IMR-90 (cell line): Measurements from ENCODE around the gene OGFR. TPM values are rescaled to one million over a fixed set of nuclear protein-coding genes. Genes with fewer than 3 reads are reported as not detected.

Experiments used
- ATAC-seq: fragments of 200-7000 bp; cut with Tn5 transposase; 2 replicates; pipeline ENCODE4 v1.9.1; 2020; ENCODE audit warnings: low read depth, mild to moderate bottlenecking, moderate library complexity
- BruUV-seq: library from RNA; stranded (reverse); fragments of 400-500 nt; replicated peaks from 2 replicates; lab custom pipeline; 2021; lab: Mats Ljungman, UMichigan
- CTCF ChIA-PET: fragments of 300-600 bp; formaldehyde crosslinking; extraction: SDS; loops from one replicate; lab custom pipeline; 2021; ENCODE audit warnings: antibody characterized with exemption; lab: Yijun Ruan, JAX
- POLR2A ChIA-PET: fragments of 300-600 bp; sonication (Branson Sonifier 250); formaldehyde crosslinking; loops from one replicate; lab custom pipeline; 2022; ENCODE audit warnings: antibody characterized with exemption; ENCODE audit not compliant: unreplicated experiment; lab: Charles Lee
- DNase-seq: peaks from one replicate; pipeline ENCODE4 v3.0.0; 2013
- H2AFZ ChIP-seq: replicated peaks from 2 replicates; pipeline ENCODE3; 2013; ENCODE audit warnings: low read length, mild to moderate bottlenecking; ENCODE audit not compliant: poor library complexity
- H2AK5ac ChIP-seq: 2 replicates; pipeline ENCODE4 v1.6.1; 2013; ENCODE audit warnings: low read depth, low read length, inconsistent platforms
- H2AK9ac ChIP-seq: replicated peaks from 2 replicates; pipeline ENCODE3; 2013; ENCODE audit warnings: mild to moderate bottlenecking, low read depth, low read length, moderate library complexity; ENCODE audit not compliant: poor library complexity
- H2BK120ac ChIP-seq: 2 replicates; pipeline ENCODE4 v1.6.1; 2013; ENCODE audit warnings: low read depth, low read length, inconsistent platforms
- H2BK15ac ChIP-seq: 3 replicates; pipeline ENCODE4 v1.6.1; 2013; ENCODE audit warnings: low read depth, low read length, inconsistent platforms
- H2BK20ac ChIP-seq: 2 replicates; pipeline ENCODE4 v1.6.1; 2013; ENCODE audit warnings: low read depth, mild to moderate bottlenecking, inconsistent platforms, low read length, moderate library complexity
- H2BK5ac ChIP-seq: 2 replicates; pipeline ENCODE4 v1.6.1; 2013; ENCODE audit warnings: mild to moderate bottlenecking, low read depth, low read length, inconsistent platforms; ENCODE audit not compliant: poor library complexity, severe bottlenecking
- H3K14ac ChIP-seq: replicated peaks from 2 replicates; pipeline ENCODE4 v1.6.1; 2013; ENCODE audit warnings: low read depth, low read length, inconsistent platforms
- H3K18ac ChIP-seq: 2 replicates; pipeline ENCODE4 v1.6.1; 2013; ENCODE audit warnings: low read depth, low read length, control low read depth
- H3K23ac ChIP-seq: 2 replicates; pipeline ENCODE4 v1.6.1; 2013; ENCODE audit warnings: low read depth, low read length, inconsistent platforms
- H3K27ac ChIP-seq: 2 replicates; pipeline ENCODE4 v1.5.1; 2013; ENCODE audit warnings: mild to moderate bottlenecking, control low read depth, low read length; ENCODE audit not compliant: insufficient read depth
- H3K27me3 ChIP-seq: 2 replicates; pipeline ENCODE4 v1.6.1; 2013; ENCODE audit warnings: low read length; ENCODE audit not compliant: control insufficient read depth, insufficient read depth
- H3K36me3 ChIP-seq: 2 replicates; pipeline ENCODE4 v1.6.1; 2013; ENCODE audit warnings: low read length, mixed read lengths; ENCODE audit not compliant: control insufficient read depth, insufficient read depth
- H3K4ac ChIP-seq: 2 replicates; pipeline ENCODE4 v1.6.1; 2013; ENCODE audit warnings: low read depth, low read length, inconsistent platforms
- H3K4me1 ChIP-seq: 2 replicates; pipeline ENCODE4 v1.6.1; 2013; ENCODE audit warnings: low read length, mixed read lengths; ENCODE audit not compliant: control insufficient read depth, insufficient read depth
- H3K4me2 ChIP-seq: 2 replicates; pipeline ENCODE4 v1.6.1; 2013; ENCODE audit warnings: low read depth, mild to moderate bottlenecking, control low read depth, low read length, moderate library complexity
- H3K4me3 ChIP-seq: 2 replicates; pipeline ENCODE4 v1.5.1; 2013; ENCODE audit warnings: low read depth, mild to moderate bottlenecking, control low read depth, low read length, moderate library complexity; ENCODE audit not compliant: insufficient read depth
- H3K56ac ChIP-seq: 2 replicates; pipeline ENCODE4 v1.6.1; 2013; ENCODE audit warnings: low read length, inconsistent platforms; ENCODE audit not compliant: insufficient read depth; ENCODE audit errors: extremely low read depth
- H3K79me1 ChIP-seq, 2 experiments: 2 replicates each; pipeline ENCODE4 v1.6.1; 2013; ENCODE audit warnings: low read length in 2 of 2, inconsistent platforms in 1 of 2, low read depth in 1 of 2
- H3K9ac ChIP-seq: 2 replicates; pipeline ENCODE4 v1.6.1; 2013; ENCODE audit warnings: low read depth, low read length, control low read depth
- H3K9me1 ChIP-seq: 2 replicates; pipeline ENCODE4 v1.6.1; 2013; ENCODE audit warnings: low read length, inconsistent platforms; ENCODE audit not compliant: insufficient read depth
- H3K9me3 ChIP-seq: 2 replicates; pipeline ENCODE4 v1.6.1; 2013; ENCODE audit warnings: low read length; ENCODE audit not compliant: control insufficient read depth, insufficient read depth
- H4K20me1 ChIP-seq: 2 replicates; pipeline ENCODE4 v1.6.1; 2013; ENCODE audit warnings: low read length, inconsistent platforms; ENCODE audit not compliant: insufficient read depth
- H4K5ac ChIP-seq: 2 replicates; pipeline ENCODE4 v1.6.1; 2013; ENCODE audit warnings: mild to moderate bottlenecking, low read depth, low read length, control low read depth
- H4K8ac ChIP-seq, 2 experiments: 2 replicates each; pipeline ENCODE4 v1.6.1; 2013; ENCODE audit warnings: low read depth in 2 of 2, low read length in 2 of 2, control low read depth in 1 of 2, inconsistent platforms in 1 of 2
- H4K91ac ChIP-seq: 2 replicates; pipeline ENCODE4 v1.6.1; 2013; ENCODE audit warnings: low read depth, low read length, inconsistent platforms; ENCODE audit not compliant: insufficient read depth
- CEBPB ChIP-seq: IDR thresholded peaks from 2 replicates; pipeline ENCODE4 v1.6.1; 2012; ENCODE audit warnings: low read depth, low read length, improper control_type of control experiment
- CHD1 ChIP-seq: IDR thresholded peaks from 2 replicates; pipeline ENCODE4 v1.6.1; 2012; ENCODE audit warnings: low read depth, low read length, improper control_type of control experiment
- FOS ChIP-seq: fragments of 150-350 bp; IDR thresholded peaks from 2 replicates; pipeline ENCODE4 v1.6.1; 2016; ENCODE audit warnings: low read depth, low read length
- MAFK ChIP-seq: IDR thresholded peaks from 2 replicates; pipeline ENCODE4 v1.6.1; 2012; ENCODE audit warnings: low read depth, low read length, improper control_type of control experiment
- MAZ ChIP-seq: IDR thresholded peaks from 2 replicates; pipeline ENCODE4 v1.6.1; 2012; ENCODE audit warnings: low read depth, mild to moderate bottlenecking, low read length, improper control_type of control experiment, moderate library complexity, borderline replicate concordance
- MXI1 ChIP-seq: IDR thresholded peaks from 2 replicates; pipeline ENCODE4 v1.6.1; 2012; ENCODE audit warnings: low read depth, mild to moderate bottlenecking, low read length, moderate library complexity, borderline replicate concordance
- NFE2L2 ChIP-seq: fragments of 150-350 bp; IDR thresholded peaks from 2 replicates; pipeline ENCODE4 v1.6.1; 2016; ENCODE audit warnings: low read depth, mild to moderate bottlenecking, low read length
- POLR2A ChIP-seq: IDR thresholded peaks from 2 replicates; pipeline ENCODE4 v1.6.1; 2012; ENCODE audit warnings: mild to moderate bottlenecking, low read depth, low read length
- RAD21 ChIP-seq: IDR thresholded peaks from 2 replicates; pipeline ENCODE4 v1.6.1; 2012; ENCODE audit warnings: low read length, improper control_type of control experiment
- RFX5 ChIP-seq: IDR thresholded peaks from 2 replicates; pipeline ENCODE4 v1.8.0; 2012; ENCODE audit warnings: low read depth, mild to moderate bottlenecking, low read length, moderate library complexity
- WGBS, 2 experiments: methylation state at CpG; one replicate each; pipeline versions ENCODE4 v1.1.5 to v1.1.7; 2013; ENCODE audit warnings: missing lambda C conversion rate in 2 of 2; ENCODE audit not compliant: insufficient read length in 1 of 2; ENCODE audit errors: extremely low coverage in 2 of 2; 5-methylcytosine and 5-hydroxymethylcytosine counted together
- dilution Hi-C: fragments of 300-500 bp; cut with HindIII; formaldehyde crosslinking; loops from one replicate; pipeline ENCODE4 v1.14.3; 2018; ENCODE audit warnings: low sequenced_read_pairs; ENCODE audit not compliant: unreplicated experiment
- in situ Hi-C: fragments of 300-500 bp; cut with MboI; formaldehyde crosslinking; loops from 3 replicates; pipeline ENCODE4 v1.14.3; 2019; ENCODE audit warnings: low sequenced_read_pairs, inconsistent platforms, mixed read lengths
- intact Hi-C: fragments of 100-400 bp; cut with micrococcal nuclease; formaldehyde crosslinking; loops from 2 replicates; pipeline ENCODE4 v1.10.0; 2022
- polyA plus RNA-seq, 3 experiments: library from polyadenylated mRNA; depleted of rRNA; stranded (reverse); fragments of >200 nt; gene quantifications; 2 replicates each; pipeline ENCODE4 v1.2.3, GENCODE V29; 2012; ENCODE audit warnings: low replicate concordance in 1 of 3
- total RNA-seq: library from RNA; depleted of rRNA; stranded (reverse); fragments of >200 nt; gene quantifications from 2 replicates; pipeline ENCODE4 v1.2.3, GENCODE V29; 2012
- TF ChIP-seq, protein P1 (sequence below): fragments of 150-350 bp; IDR thresholded peaks from 2 replicates; pipeline ENCODE4 v1.6.1; 2017; ENCODE audit warnings: mild to moderate bottlenecking, antibody characterized with exemption, low read length, low read depth
- TF ChIP-seq, protein P2 (sequence below): fragments of 150-350 bp; IDR thresholded peaks from 2 replicates; pipeline ENCODE4 v1.6.1; 2016; ENCODE audit warnings: low read depth, mild to moderate bottlenecking, low read length, moderate library complexity, borderline replicate concordance
- TF ChIP-seq, protein P3 (sequence below): conservative IDR thresholded peaks from 2 replicates; pipeline ENCODE4 v1.5.1; 2012; ENCODE audit warnings: mild to moderate bottlenecking, low read depth, low read length, improper control_type of control experiment

The OGFR gene
- total and polyA plus RNA-seq, 2 of the 4 experiments (the other 2 are of a cell fraction) = 22.4 to 30.1 TPM

DNA sequence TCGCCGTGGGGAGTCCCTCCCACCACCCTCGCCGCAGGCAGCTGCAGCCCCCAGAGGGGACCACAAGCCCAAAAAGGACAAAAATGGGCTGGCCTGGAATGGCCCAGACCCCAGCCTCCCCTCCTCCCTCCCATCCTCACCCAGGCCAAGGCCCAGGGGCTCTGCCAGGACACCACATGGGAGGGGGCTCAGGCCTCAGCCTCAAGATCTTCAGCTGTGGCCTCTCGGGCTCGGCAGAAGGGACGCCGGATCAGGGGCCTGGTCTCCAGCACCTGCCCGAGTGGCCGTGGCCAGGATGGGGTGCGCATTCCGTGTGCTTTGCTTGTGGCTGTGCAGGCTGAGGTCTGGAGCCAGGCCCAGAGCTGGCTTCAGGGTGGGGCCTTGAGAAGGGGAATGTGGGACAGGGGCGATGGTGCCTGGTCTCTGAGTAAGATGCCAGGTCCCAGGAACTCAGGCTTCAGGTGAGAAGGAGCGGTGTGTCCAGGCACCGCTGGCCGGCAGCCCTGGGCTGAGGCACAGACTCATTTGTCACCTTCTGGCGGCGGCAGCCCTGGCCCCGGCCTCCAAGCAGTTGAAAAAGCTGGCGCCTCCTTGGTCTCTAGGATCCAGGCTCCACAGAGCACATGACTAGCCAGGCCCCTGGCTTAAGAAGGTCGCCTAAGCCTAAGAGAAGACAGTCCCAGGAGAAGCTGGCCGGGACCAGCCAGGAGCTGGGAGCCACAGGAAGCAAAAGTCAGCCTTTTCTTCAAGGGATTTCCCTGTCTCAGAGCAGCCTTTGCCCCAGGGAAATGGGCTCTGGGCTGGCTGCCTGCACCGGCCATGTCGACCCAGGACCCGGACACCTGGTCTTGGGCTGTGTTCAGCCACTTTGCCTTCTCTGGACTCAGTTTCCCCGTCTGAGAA, 43.5 kb upstream of the OGFR start (continued):
- TF ChIP-seq, protein P1, sequence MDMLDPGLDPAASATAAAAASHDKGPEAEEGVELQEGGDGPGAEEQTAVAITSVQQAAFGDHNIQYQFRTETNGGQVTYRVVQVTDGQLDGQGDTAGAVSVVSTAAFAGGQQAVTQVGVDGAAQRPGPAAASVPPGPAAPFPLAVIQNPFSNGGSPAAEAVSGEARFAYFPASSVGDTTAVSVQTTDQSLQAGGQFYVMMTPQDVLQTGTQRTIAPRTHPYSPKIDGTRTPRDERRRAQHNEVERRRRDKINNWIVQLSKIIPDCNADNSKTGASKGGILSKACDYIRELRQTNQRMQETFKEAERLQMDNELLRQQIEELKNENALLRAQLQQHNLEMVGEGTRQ = no peak
- TF ChIP-seq NFE2L2 = no peak

DNA sequence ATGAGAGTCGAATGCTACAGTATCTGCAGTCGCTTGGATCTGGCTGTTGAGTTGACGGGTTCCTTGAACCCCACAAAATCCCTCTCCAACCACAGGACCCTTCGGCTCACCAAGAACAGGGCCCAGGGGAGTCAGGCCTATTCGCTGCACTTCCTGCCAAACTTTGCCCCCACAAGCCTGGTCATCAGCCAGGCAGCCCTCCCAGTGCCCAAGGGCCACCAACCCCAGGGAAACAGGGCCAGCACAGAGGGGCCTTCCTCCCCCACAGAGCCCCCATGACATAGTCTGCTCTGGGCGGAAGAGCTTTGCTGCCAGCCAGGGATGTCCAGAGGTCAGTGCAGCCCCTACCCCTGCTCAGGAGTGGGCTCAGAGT, 42.9 kb upstream of the OGFR start:
- Histone ChIP-seq H4K5ac (no peak overlapping the region), H4K20me1 (no peaks in the 10 kb centered on the region), H3K56ac (no peak overlapping the region), H3K36me3 (no peaks in the 10 kb centered on the region), H2AK5ac (no peak overlapping the region), H2BK120ac (no peak overlapping the region), H2BK5ac (no peak overlapping the region), H3K27me3 (peaks cover 9% of the 10 kb centered on the region; the same call in 1 of the 2 replicates), H3K4me3 (no peak overlapping the region), H3K9me1 (no peaks in the 10 kb centered on the region), H3K4me1 (peaks cover 2% of the 10 kb centered on the region; the same call in 1 of the 2 replicates), H3K14ac (no peak overlapping the region), H3K4me2 (no peak overlapping the region), H3K4ac (no peak overlapping the region), H4K91ac (no peak overlapping the region), H4K8ac (no peak overlapping the region), H3K9me3 (peaks cover 2% of the 10 kb centered on the region; the same call in 1 of the 2 replicates), H2BK15ac (no peak overlapping the region), H3K27ac (no peak overlapping the region), H3K23ac (no peak overlapping the region), H2BK20ac (no peak overlapping the region), H2AK9ac (no peak overlapping the region), H3K79me1 (no peaks in the 10 kb centered on the region), H2AFZ (no peak overlapping the region), H3K9ac (no peak overlapping the region), H3K18ac (no peak overlapping the region)
- in situ Hi-C loops = no loop called here
- ATAC-seq (no peak), DNase-seq (no peak)
- ChIA-PET POLR2A (no interaction called here), CTCF (interaction anchor here (0.6 kb wide), 1 partner anchor 1030 kb away, joined by 3 read pairs; no protein-coding TSS in a partner anchor)
- BruUV-seq = no TSS peak
- dilution Hi-C loops = no loop called here
- intact Hi-C loops = no loop called here
- 97% methylated on average over 5 of the region's 6 CpGs; no CpG with 5 or more reads in 1 of the 2 experiments for WGBS, 2 experiments
- TF ChIP-seq, protein P2, sequence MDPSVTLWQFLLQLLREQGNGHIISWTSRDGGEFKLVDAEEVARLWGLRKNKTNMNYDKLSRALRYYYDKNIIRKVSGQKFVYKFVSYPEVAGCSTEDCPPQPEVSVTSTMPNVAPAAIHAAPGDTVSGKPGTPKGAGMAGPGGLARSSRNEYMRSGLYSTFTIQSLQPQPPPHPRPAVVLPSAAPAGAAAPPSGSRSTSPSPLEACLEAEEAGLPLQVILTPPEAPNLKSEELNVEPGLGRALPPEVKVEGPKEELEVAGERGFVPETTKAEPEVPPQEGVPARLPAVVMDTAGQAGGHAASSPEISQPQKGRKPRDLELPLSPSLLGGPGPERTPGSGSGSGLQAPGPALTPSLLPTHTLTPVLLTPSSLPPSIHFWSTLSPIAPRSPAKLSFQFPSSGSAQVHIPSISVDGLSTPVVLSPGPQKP = no peak
- TF ChIP-seq MAZ = no peak
- TF ChIP-seq, protein P3, sequence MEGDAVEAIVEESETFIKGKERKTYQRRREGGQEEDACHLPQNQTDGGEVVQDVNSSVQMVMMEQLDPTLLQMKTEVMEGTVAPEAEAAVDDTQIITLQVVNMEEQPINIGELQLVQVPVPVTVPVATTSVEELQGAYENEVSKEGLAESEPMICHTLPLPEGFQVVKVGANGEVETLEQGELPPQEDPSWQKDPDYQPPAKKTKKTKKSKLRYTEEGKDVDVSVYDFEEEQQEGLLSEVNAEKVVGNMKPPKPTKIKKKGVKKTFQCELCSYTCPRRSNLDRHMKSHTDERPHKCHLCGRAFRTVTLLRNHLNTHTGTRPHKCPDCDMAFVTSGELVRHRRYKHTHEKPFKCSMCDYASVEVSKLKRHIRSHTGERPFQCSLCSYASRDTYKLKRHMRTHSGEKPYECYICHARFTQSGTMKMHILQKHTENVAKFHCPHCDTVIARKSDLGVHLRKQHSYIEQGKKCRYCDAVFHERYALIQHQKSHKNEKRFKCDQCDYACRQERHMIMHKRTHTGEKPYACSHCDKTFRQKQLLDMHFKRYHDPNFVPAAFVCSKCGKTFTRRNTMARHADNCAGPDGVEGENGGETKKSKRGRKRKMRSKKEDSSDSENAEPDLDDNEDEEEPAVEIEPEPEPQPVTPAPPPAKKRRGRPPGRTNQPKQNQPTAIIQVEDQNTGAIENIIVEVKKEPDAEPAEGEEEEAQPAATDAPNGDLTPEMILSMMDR = no peak
- no peak for TF ChIP-seq MAFK
- no peak for TF ChIP-seq FOS
- TF ChIP-seq CEBPB = no peak
- TF ChIP-seq CHD1 = no peak
- TF ChIP-seq MXI1 = no peak
- TF ChIP-seq RFX5 = no peak
- TF ChIP-seq NFE2L2 = no peak
- no peak for TF ChIP-seq POLR2A
- TF ChIP-seq RAD21 = no peak
